Measurements from ENCODE around the gene GPHA2. TPM values are rescaled to one million over a fixed set of nuclear protein-coding genes. Genes with fewer than 3 reads are reported as not detected.
A peak's percentile ranks its signal among the peaks of the same experiment; 100 is the strongest.

The GPHA2 gene
- total and polyA plus RNA-seq, 2 of the 13 experiments (the other 11 are each of a cell fraction or from before 2014, with no cell fraction given): 13.0 to 19.1 TPM

DNA sequence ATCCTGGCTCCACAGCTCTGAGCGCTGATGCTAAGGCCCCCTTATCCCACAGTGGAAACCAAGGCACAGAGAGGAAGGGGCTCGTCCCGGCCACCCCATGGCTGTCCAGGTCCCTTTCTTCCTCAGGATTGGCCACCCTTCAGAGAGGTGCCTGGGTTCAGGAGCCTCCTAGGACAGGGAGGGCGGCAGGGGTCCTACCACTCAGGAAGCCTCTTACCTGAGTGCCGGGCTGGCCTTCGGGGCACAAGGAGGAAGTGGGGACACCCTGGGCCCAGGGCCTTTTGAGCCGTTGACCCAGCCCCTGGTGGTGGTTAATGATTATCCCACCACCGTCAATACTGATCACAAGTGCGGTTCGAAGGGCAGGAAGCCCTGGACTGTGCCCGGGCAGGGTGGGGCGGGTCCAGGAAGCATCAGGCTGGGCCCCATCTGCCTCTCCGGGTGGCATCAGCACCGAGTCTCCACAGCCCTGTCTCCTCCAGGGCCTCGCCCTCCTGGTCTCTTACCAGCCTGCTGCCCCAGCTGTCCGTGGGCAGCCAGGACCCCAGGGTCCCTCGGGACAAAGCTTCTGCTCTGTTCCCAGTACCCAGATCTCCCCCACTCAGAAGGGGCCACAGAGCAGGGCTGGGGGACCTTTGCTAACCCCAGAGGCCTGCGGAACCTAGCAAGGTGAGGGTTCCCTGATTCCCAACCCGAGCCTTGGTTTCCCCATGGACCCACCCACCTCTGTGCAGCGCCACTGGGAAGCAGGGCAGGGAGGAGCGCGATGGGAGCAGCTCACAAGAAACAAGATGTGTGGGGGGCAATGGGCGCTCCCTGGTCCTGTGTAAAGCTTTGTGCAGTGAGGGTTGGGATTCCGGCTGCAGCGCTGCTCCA, 42.3 kb downstream of the GPHA2 start (continued):
- TF ChIP-seq, protein P1, sequence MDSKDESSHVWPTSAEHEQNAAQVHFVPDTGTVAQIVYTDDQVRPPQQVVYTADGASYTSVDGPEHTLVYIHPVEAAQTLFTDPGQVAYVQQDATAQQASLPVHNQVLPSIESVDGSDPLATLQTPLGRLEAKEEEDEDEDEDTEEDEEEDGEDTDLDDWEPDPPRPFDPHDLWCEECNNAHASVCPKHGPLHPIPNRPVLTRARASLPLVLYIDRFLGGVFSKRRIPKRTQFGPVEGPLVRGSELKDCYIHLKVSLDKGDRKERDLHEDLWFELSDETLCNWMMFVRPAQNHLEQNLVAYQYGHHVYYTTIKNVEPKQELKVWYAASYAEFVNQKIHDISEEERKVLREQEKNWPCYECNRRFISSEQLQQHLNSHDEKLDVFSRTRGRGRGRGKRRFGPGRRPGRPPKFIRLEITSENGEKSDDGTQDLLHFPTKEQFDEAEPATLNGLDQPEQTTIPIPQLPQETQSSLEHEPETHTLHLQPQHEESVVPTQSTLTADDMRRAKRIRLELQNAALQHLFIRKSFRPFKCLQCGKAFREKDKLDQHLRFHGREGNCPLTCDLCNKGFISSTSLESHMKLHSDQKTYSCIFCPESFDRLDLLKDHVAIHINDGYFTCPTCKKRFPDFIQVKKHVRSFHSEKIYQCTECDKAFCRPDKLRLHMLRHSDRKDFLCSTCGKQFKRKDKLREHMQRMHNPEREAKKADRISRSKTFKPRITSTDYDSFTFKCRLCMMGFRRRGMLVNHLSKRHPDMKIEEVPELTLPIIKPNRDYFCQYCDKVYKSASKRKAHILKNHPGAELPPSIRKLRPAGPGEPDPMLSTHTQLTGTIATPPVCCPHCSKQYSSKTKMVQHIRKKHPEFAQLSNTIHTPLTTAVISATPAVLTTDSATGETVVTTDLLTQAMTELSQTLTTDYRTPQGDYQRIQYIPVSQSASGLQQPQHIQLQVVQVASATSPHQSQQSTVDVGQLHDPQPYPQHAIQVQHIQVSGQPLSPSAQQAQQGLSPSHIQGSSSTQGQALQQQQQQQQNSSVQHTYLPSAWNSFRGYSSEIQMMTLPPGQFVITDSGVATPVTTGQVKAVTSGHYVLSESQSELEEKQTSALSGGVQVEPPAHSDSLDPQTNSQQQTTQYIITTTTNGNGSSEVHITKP (CRISPR knock-in tag; IDR thresholded peaks at IDR 0.05; ENCODE audit: low read depth): 0 out of 2 replicates have a peak, but pooled peaks have one; percentile 17
- TF ChIP-seq DPF2 (CRISPR knock-in tag; IDR thresholded peaks at IDR 0.05; ENCODE audit: borderline replicate concordance, low read depth) (peak; percentile 77), KDM6A (CRISPR knock-in tag; IDR thresholded peaks at IDR 0.05; ENCODE audit: low read depth) (peak; percentile 87), SCMH1 (CRISPR knock-in tag; IDR thresholded peaks at IDR 0.05; ENCODE audit: borderline replicate concordance) (no peak), MTA1 (CRISPR knock-in tag; IDR thresholded peaks at IDR 0.05; ENCODE audit: borderline replicate concordance) (peak; percentile 74; the same call in 1 of the 2 replicates), RBFOX2 (IDR thresholded peaks at IDR 0.05; ENCODE audit: low read depth, low read length) (peak; percentile 82), RFX5 (IDR thresholded peaks at IDR 0.05; ENCODE audit: low read depth, low read length) (no peak), ZEB1 (IDR thresholded peaks at IDR 0.05; ENCODE audit: insufficient replicate concordance, low read depth) (peak; percentile 90), ZFP82 (CRISPR knock-in tag; IDR thresholded peaks at IDR 0.05; ENCODE audit: borderline replicate concordance) (no peak), SALL2 (CRISPR knock-in tag; IDR thresholded peaks at IDR 0.05) (0 out of 2 replicates have a peak, but pooled peaks have one; percentile 19), ZNF333 (CRISPR knock-in tag; IDR thresholded peaks at IDR 0.05; ENCODE audit: borderline replicate concordance) (peak; percentile 27; the same call in 1 of the 2 replicates), CREM (IDR thresholded peaks at IDR 0.05) (peak; percentile 62; the same call in 1 of the 2 replicates), CREM (CRISPR knock-in tag; IDR thresholded peaks at IDR 0.05) (no peak), SUZ12 (IDR thresholded peaks at IDR 0.05; ENCODE audit: low read depth, low read length) (no peak), RAD21 (CRISPR knock-in tag; IDR thresholded peaks at IDR 0.05) (peak; percentile 26), SAP130 (CRISPR knock-in tag; IDR thresholded peaks at IDR 0.05; ENCODE audit: low read depth) (peak; percentile 93), DNMT1 (CRISPR knock-in tag; IDR thresholded peaks at IDR 0.05) (no peak)
- TF ChIP-seq, protein P2, sequence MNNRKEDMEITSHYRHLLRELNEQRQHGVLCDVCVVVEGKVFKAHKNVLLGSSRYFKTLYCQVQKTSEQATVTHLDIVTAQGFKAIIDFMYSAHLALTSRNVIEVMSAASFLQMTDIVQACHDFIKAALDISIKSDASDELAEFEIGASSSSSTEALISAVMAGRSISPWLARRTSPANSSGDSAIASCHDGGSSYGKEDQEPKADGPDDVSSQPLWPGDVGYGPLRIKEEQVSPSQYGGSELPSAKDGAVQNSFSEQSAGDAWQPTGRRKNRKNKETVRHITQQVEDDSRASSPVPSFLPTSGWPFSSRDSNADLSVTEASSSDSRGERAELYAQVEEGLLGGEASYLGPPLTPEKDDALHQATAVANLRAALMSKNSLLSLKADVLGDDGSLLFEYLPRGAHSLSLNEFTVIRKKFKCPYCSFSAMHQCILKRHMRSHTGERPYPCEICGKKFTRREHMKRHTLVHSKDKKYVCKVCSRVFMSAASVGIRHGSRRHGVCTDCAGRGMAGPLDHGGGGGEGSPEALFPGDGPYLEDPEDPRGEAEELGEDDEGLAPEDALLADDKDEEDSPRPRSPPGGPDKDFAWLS (CRISPR knock-in tag; IDR thresholded peaks at IDR 0.05; ENCODE audit: borderline replicate concordance): no peak
- TF ChIP-seq, protein P3, sequence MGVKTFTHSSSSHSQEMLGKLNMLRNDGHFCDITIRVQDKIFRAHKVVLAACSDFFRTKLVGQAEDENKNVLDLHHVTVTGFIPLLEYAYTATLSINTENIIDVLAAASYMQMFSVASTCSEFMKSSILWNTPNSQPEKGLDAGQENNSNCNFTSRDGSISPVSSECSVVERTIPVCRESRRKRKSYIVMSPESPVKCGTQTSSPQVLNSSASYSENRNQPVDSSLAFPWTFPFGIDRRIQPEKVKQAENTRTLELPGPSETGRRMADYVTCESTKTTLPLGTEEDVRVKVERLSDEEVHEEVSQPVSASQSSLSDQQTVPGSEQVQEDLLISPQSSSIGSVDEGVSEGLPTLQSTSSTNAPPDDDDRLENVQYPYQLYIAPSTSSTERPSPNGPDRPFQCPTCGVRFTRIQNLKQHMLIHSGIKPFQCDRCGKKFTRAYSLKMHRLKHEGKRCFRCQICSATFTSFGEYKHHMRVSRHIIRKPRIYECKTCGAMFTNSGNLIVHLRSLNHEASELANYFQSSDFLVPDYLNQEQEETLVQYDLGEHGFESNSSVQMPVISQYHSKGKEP (CRISPR knock-in tag; IDR thresholded peaks at IDR 0.05): no peak
- TF ChIP-seq, protein P4, sequence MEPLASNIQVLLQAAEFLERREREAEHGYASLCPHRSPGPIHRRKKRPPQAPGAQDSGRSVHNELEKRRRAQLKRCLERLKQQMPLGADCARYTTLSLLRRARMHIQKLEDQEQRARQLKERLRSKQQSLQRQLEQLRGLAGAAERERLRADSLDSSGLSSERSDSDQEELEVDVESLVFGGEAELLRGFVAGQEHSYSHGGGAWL (CRISPR knock-in tag; IDR thresholded peaks at IDR 0.05): peak; percentile 77; the same call in 1 of the 2 replicates
- TF ChIP-seq, protein P5, sequence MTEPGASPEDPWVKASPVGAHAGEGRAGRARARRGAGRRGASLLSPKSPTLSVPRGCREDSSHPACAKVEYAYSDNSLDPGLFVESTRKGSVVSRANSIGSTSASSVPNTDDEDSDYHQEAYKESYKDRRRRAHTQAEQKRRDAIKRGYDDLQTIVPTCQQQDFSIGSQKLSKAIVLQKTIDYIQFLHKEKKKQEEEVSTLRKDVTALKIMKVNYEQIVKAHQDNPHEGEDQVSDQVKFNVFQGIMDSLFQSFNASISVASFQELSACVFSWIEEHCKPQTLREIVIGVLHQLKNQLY (CRISPR knock-in tag; IDR thresholded peaks at IDR 0.05): 0 out of 2 replicates have a peak, but pooled peaks have one; percentile 36

All from HepG2 (cell line).